H9 (cell line): ENCODE measurements around the gene SPATA17. TPM values are rescaled to one million over a fixed set of nuclear protein-coding genes. Genes with fewer than 3 reads are reported as not detected.

Source experiments
- DNase-seq: peaks from one replicate; pipeline ENCODE4 v3.0.0-alpha.2; 2017
- H2AFZ ChIP-seq: one replicate; pipeline ENCODE4 v1.6.1; 2013; ENCODE audit warnings: mild to moderate bottlenecking, low read length, control low read depth, moderate library complexity
- H2AK5ac ChIP-seq: 2 replicates; pipeline ENCODE4 v1.6.1; 2013; ENCODE audit warnings: low read length, control low read depth, mixed read lengths; ENCODE audit not compliant: insufficient read length
- H2BK120ac ChIP-seq: one replicate; pipeline ENCODE4 v1.6.1; 2013; ENCODE audit warnings: low read depth, mild to moderate bottlenecking, low read length, control low read depth, inconsistent platforms; ENCODE audit not compliant: poor library complexity, severe bottlenecking
- H2BK12ac ChIP-seq: 2 replicates; pipeline ENCODE4 v1.6.1; 2013; ENCODE audit warnings: low read length, control low read depth, mixed read lengths, low read depth; ENCODE audit not compliant: insufficient read length
- H2BK15ac ChIP-seq: 2 replicates; pipeline ENCODE4 v1.6.1; 2013; ENCODE audit warnings: low read depth, low read length, control low read depth
- H2BK20ac ChIP-seq: one replicate; pipeline ENCODE4 v1.6.1; 2013; ENCODE audit warnings: low read depth, mild to moderate bottlenecking, low read length, control low read depth, inconsistent platforms; ENCODE audit not compliant: poor library complexity, severe bottlenecking
- H2BK5ac ChIP-seq: 2 replicates; pipeline ENCODE4 v1.6.1; 2013; ENCODE audit warnings: low read length, control low read depth, mixed read lengths; ENCODE audit not compliant: insufficient read length
- H3K14ac ChIP-seq: 2 replicates; pipeline ENCODE4 v1.6.1; 2013; ENCODE audit warnings: low read length, control low read depth; ENCODE audit not compliant: insufficient read depth
- H3K18ac ChIP-seq: 2 replicates; pipeline ENCODE4 v1.6.1; 2013; ENCODE audit warnings: low read depth, mild to moderate bottlenecking, mixed read lengths, low read length, control low read depth; ENCODE audit not compliant: insufficient read length
- H3K23ac ChIP-seq: 2 replicates; pipeline ENCODE4 v1.6.1; 2013; ENCODE audit warnings: low read length, control low read depth, mixed read lengths, low read depth; ENCODE audit not compliant: insufficient read length
- H3K23me2 ChIP-seq: 2 replicates; pipeline ENCODE4 v1.6.1; 2013; ENCODE audit warnings: low read depth, mild to moderate bottlenecking, mixed read lengths, low read length, control low read depth; ENCODE audit not compliant: insufficient read length, poor library complexity, severe bottlenecking
- H3K27ac ChIP-seq: 2 replicates; pipeline ENCODE4 v1.5.1; 2013; ENCODE audit warnings: low read length, control low read depth, mixed read lengths, low read depth; ENCODE audit not compliant: insufficient read length
- H3K27me3 ChIP-seq: 2 replicates; pipeline ENCODE4 v1.6.1; 2013; ENCODE audit warnings: low read length, control low read depth, inconsistent platforms; ENCODE audit not compliant: insufficient read depth
- H3K4ac ChIP-seq: 2 replicates; pipeline ENCODE4 v1.6.1; 2013; ENCODE audit warnings: low read depth, mild to moderate bottlenecking, control low read depth, inconsistent platforms, low read length, moderate library complexity
- H3K4me1 ChIP-seq: 2 replicates; pipeline ENCODE4 v1.6.1; 2013; ENCODE audit warnings: low read length, control low read depth, inconsistent platforms; ENCODE audit not compliant: insufficient read depth
- H3K4me2 ChIP-seq: 2 replicates; pipeline ENCODE4 v1.6.1; 2013; ENCODE audit warnings: low read length, control low read depth, mixed read lengths; ENCODE audit not compliant: insufficient read length, insufficient read depth
- H3K56ac ChIP-seq: 2 replicates; pipeline ENCODE4 v1.6.1; 2013; ENCODE audit warnings: low read depth, mild to moderate bottlenecking, mixed read lengths, low read length, control low read depth; ENCODE audit not compliant: insufficient read length
- H3K79me1 ChIP-seq: 2 replicates; pipeline ENCODE4 v1.6.1; 2013; ENCODE audit warnings: low read depth, mild to moderate bottlenecking, moderate library complexity, low read length, control low read depth, inconsistent platforms; ENCODE audit not compliant: insufficient read depth, poor library complexity, severe bottlenecking
- H3K79me2 ChIP-seq: 2 replicates; pipeline ENCODE4 v1.6.1; 2013; ENCODE audit warnings: low read length, control low read depth, inconsistent platforms; ENCODE audit not compliant: insufficient read depth
- H3K9ac ChIP-seq: 2 replicates; pipeline ENCODE4 v1.6.1; 2013; ENCODE audit warnings: low read length, control low read depth, mixed read lengths; ENCODE audit not compliant: insufficient read length; ENCODE audit errors: extremely low read depth
- H3K9me3 ChIP-seq: one replicate; pipeline ENCODE4 v1.6.1; 2013; ENCODE audit warnings: low read depth, low read length, inconsistent platforms; ENCODE audit not compliant: control insufficient read depth
- H3T11ph ChIP-seq: one replicate; pipeline ENCODE4 v1.6.1; 2013; ENCODE audit warnings: mild to moderate bottlenecking, low read length, control low read depth, inconsistent platforms
- H4K20me1 ChIP-seq: one replicate; pipeline ENCODE4 v1.6.1; 2013; ENCODE audit not compliant: control insufficient read depth, insufficient read length, insufficient read depth
- H4K5ac ChIP-seq: 2 replicates; pipeline ENCODE4 v1.6.1; 2013; ENCODE audit warnings: low read depth, mild to moderate bottlenecking, mixed read lengths, low read length, control low read depth; ENCODE audit not compliant: insufficient read length
- H4K8ac ChIP-seq: replicated peaks from 2 replicates; pipeline ENCODE4 v1.6.1; 2013; ENCODE audit warnings: low read length, control low read depth, mixed read lengths, low read depth; ENCODE audit not compliant: insufficient read length
- H4K91ac ChIP-seq: 2 replicates; pipeline ENCODE4 v1.6.1; 2013; ENCODE audit warnings: low read depth, mild to moderate bottlenecking, moderate library complexity, mixed read lengths, low read length, control low read depth; ENCODE audit not compliant: insufficient read length
- H3K27ac Mint-ChIP-seq, 3 experiments: 2 replicates in 2 of 3; 3 replicates in 1 of 3; pipeline ENCODE4 v1.8.0; 2020 to 2021; ENCODE audit warnings: mixed read lengths in 3 of 3, mild to moderate bottlenecking in 1 of 3, moderate library complexity in 1 of 3
- H3K27me3 Mint-ChIP-seq: 2 replicates; pipeline ENCODE4 v1.8.0; 2021; ENCODE audit warnings: low read depth, mild to moderate bottlenecking, moderate library complexity, mixed read lengths
- H3K36me3 Mint-ChIP-seq, 3 experiments: 2 replicates in 2 of 3; 3 replicates in 1 of 3; pipeline ENCODE4 v1.8.0; 2020 to 2021; ENCODE audit warnings: low read depth in 3 of 3, mixed read lengths in 3 of 3; ENCODE audit not compliant: insufficient read depth in 1 of 3
- H3K4me1 Mint-ChIP-seq, 2 experiments: 2 replicates each; pipeline ENCODE4 v1.8.0; 2020; ENCODE audit warnings: mixed read lengths in 2 of 2
- H3K4me3 Mint-ChIP-seq, 2 experiments: 2 replicates in 1 of 2; 3 replicates in 1 of 2; pipeline ENCODE4 v1.8.0; 2020 to 2021; ENCODE audit warnings: mild to moderate bottlenecking in 2 of 2, mixed read lengths in 2 of 2, moderate library complexity in 1 of 2
- H3K9me3 Mint-ChIP-seq, 2 experiments: 2 replicates in 1 of 2; 3 replicates in 1 of 2; pipeline ENCODE4 v1.8.0; 2020; ENCODE audit warnings: mild to moderate bottlenecking in 2 of 2, mixed read lengths in 2 of 2, moderate library complexity in 1 of 2
- CTCF ChIP-seq: fragments of 200-600 bp; sonication (generic); conservative IDR thresholded peaks from 3 replicates; pipeline ENCODE4 v1.8.0; 2021; ENCODE audit warnings: antibody characterized with exemption, mild to moderate bottlenecking
- WGBS: extraction: QIAGEN DNeasy Blood & Tissue Kit; methylation state at CpG from one replicate; pipeline ENCODE4 v1.1.7; 2013; ENCODE audit warnings: missing lambda C conversion rate, low lambda C conversion rate, mixed read lengths; ENCODE audit not compliant: insufficient read length; ENCODE audit errors: extremely low coverage; 5-methylcytosine and 5-hydroxymethylcytosine counted together
- total RNA-seq: library from RNA; stranded (reverse); gene quantifications from 2 replicates; pipeline ENCODE4 v1.2.1, GENCODE V29; 2021

SPATA17 gene
- total RNA-seq, 1 experiment from 2014 or later: 0.44 TPM

- TF ChIP-seq CTCF: 0 out of 3 replicates have a peak, but pooled peaks have one; percentile 26
- H3K36me3 Mint-ChIP-seq: no peaks in the 10 kb centered on the region
- Histone ChIP-seq H3K18ac (no peak overlapping the region), H3K9me3 (no peaks in the 10 kb centered on the region), H3K23me2 (no peaks in the 10 kb centered on the region), H3K4ac (no peak overlapping the region), H3K4me1 (no peaks in the 10 kb centered on the region), H3K4me2 (no peak overlapping the region), H3K14ac (no peak overlapping the region), H2AFZ (no peak overlapping the region), H4K8ac (no peak overlapping the region), H3K79me1 (no peaks in the 10 kb centered on the region), H3K56ac (no peak overlapping the region), H2BK15ac (no peak overlapping the region), H3K27ac (no peak overlapping the region), H2BK120ac (no peak overlapping the region), H4K5ac (no peak overlapping the region), H2BK12ac (no peak overlapping the region), H3K23ac (no peak overlapping the region), H3K79me2 (no peaks in the 10 kb centered on the region), H4K20me1 (no peaks in the 10 kb centered on the region), H2BK5ac (no peak overlapping the region), H3T11ph (no peak overlapping the region), H2BK20ac (no peak overlapping the region), H2AK5ac (no peak overlapping the region), H4K91ac (no peak overlapping the region), H3K27me3 (no peaks in the 10 kb centered on the region), H3K9ac (no peak overlapping the region)
- no peak for DNase-seq
- no peak overlapping the region for H3K27ac Mint-ChIP-seq
- no peak overlapping the region for H3K4me3 Mint-ChIP-seq
- no peaks in the 10 kb centered on the region for H3K27me3 Mint-ChIP-seq
- no peaks in the 10 kb centered on the region for H3K4me1 Mint-ChIP-seq
- no CpG with 5 or more reads among the region's 2 CpGs for WGBS
- no peaks in the 10 kb centered on the region; a peak in 2 of 5 replicates for H3K9me3 Mint-ChIP-seq
Measured at GRCh38 chr1:217718873-217719272, 87.7 kb downstream of the SPATA17 start.
